ENCODE results near the gene AP3B1. TPM values are rescaled to one million over a fixed set of nuclear protein-coding genes. Genes with fewer than 3 reads are reported as not detected.

The AP3B1 gene
- total and polyA plus RNA-seq, 2 donors (not counting 1 experiment from before 2014, with no cell fraction given), result 50.5 to 66.9 TPM

GRCh38 chr5:78046006-78046405 is 248.5 kb downstream of the AP3B1 start:
- no peak overlapping the region for H3K9ac ChIP-seq (ENCODE audit: insufficient read depth, low read length)
- H2AFZ ChIP-seq (ENCODE audit: low read length), result no peak overlapping the region
- DNase-seq (ENCODE audit: low read depth in 2 of 2), result no peak
- no peaks in the 10 kb centered on the region for H3K36me3 ChIP-seq (ENCODE audit: control insufficient read depth, insufficient read depth, low read length)
- H3K4me2 ChIP-seq (ENCODE audit: extremely low read depth, insufficient read depth, low read length), result no peak overlapping the region
- H3K27me3 ChIP-seq (ENCODE audit: control insufficient read depth, insufficient read depth, low read length), result no peaks in the 10 kb centered on the region
- H3K79me2 ChIP-seq (ENCODE audit: control insufficient read depth, insufficient read depth, low read length), result no peaks in the 10 kb centered on the region
- TF ChIP-seq CTCF (conservative IDR thresholded peaks at IDR 0.05 in 1 of 2, IDR thresholded peaks at IDR 0.05 in 1 of 2; ENCODE audit: low read depth in 1 of 2, low read length in 2 of 2) (no peak), EZH2 (IDR thresholded peaks at IDR 0.05; ENCODE audit: low read length, missing control alignments) (no peak)
- H4K20me1 ChIP-seq (ENCODE audit: control insufficient read depth, extremely low read depth, insufficient read depth, low read length), result no peaks in the 10 kb centered on the region
- H3K4me1 ChIP-seq (ENCODE audit: control insufficient read depth, extremely low read depth, insufficient read depth, low read length), result no peaks in the 10 kb centered on the region
- H3K27ac ChIP-seq (ENCODE audit: insufficient read depth, low read length), result no peak overlapping the region
- H3K9me3 ChIP-seq (ENCODE audit: control insufficient read depth, insufficient read depth, low read depth, low read length), result no peaks in the 10 kb centered on the region
- H3K4me3 ChIP-seq (replicated peaks in 1 of 4; ENCODE audit: control extremely low read depth in 1 of 4, insufficient read depth in 1 of 4, low read depth in 3 of 4, low read length in 4 of 4), result no peak overlapping the region

- Histone ChIP-seq H3K27me3 (ENCODE audit: control insufficient read depth, insufficient read depth, low read length) (no peaks in the 10 kb centered on the region), H3K79me2 (ENCODE audit: control insufficient read depth, insufficient read depth, low read length) (no peaks in the 10 kb centered on the region), H3K4me1 (ENCODE audit: control insufficient read depth, extremely low read depth, insufficient read depth, low read length) (no peaks in the 10 kb centered on the region), H3K9ac (ENCODE audit: insufficient read depth, low read length) (no peak overlapping the region), H3K9me3 (ENCODE audit: control insufficient read depth, insufficient read depth, low read depth, low read length) (no peaks in the 10 kb centered on the region), H4K20me1 (ENCODE audit: control insufficient read depth, extremely low read depth, insufficient read depth, low read length) (no peaks in the 10 kb centered on the region), H3K4me3 (replicated peaks in 1 of 4; ENCODE audit: control extremely low read depth in 1 of 4, insufficient read depth in 1 of 4, low read depth in 3 of 4, low read length in 4 of 4) (no peak overlapping the region), H3K36me3 (ENCODE audit: control insufficient read depth, insufficient read depth, low read length) (peaks cover 2% of the 10 kb centered on the region), H3K4me2 (ENCODE audit: extremely low read depth, insufficient read depth, low read length) (no peak overlapping the region), H2AFZ (ENCODE audit: low read length) (no peak overlapping the region), H3K27ac (ENCODE audit: insufficient read depth, low read length) (no peak overlapping the region)
- TF ChIP-seq EZH2 (IDR thresholded peaks at IDR 0.05; ENCODE audit: low read length, missing control alignments) (no peak), CTCF (conservative IDR thresholded peaks at IDR 0.05 in 1 of 2, IDR thresholded peaks at IDR 0.05 in 1 of 2; ENCODE audit: low read depth in 1 of 2, low read length in 2 of 2) (no peak)
- no peak for DNase-seq (ENCODE audit: low read depth in 2 of 2)
These were observed 252.7 kb downstream of the AP3B1 start for GRCh38 chr5:78041805-78042204.

GRCh38 chr5:78025540-78025939 is 269.0 kb downstream of the AP3B1 start:
- Histone ChIP-seq H3K9ac (ENCODE audit: insufficient read depth, low read length) (no peak overlapping the region), H3K4me2 (ENCODE audit: extremely low read depth, insufficient read depth, low read length) (no peak overlapping the region), H3K36me3 (ENCODE audit: control insufficient read depth, insufficient read depth, low read length) (no peaks in the 10 kb centered on the region), H3K27ac (ENCODE audit: insufficient read depth, low read length) (no peak overlapping the region), H3K4me1 (ENCODE audit: control insufficient read depth, extremely low read depth, insufficient read depth, low read length) (no peaks in the 10 kb centered on the region), H3K4me3 (replicated peaks in 1 of 4; ENCODE audit: control extremely low read depth in 1 of 4, insufficient read depth in 1 of 4, low read depth in 3 of 4, low read length in 4 of 4) (no peak overlapping the region), H2AFZ (ENCODE audit: low read length) (no peak overlapping the region), H3K79me2 (ENCODE audit: control insufficient read depth, insufficient read depth, low read length) (no peaks in the 10 kb centered on the region), H4K20me1 (ENCODE audit: control insufficient read depth, extremely low read depth, insufficient read depth, low read length) (no peaks in the 10 kb centered on the region), H3K27me3 (ENCODE audit: control insufficient read depth, insufficient read depth, low read length) (no peaks in the 10 kb centered on the region), H3K9me3 (ENCODE audit: control insufficient read depth, insufficient read depth, low read depth, low read length) (no peaks in the 10 kb centered on the region)
- no peak for TF ChIP-seq CTCF (conservative IDR thresholded peaks at IDR 0.05 in 1 of 2, IDR thresholded peaks at IDR 0.05 in 1 of 2; ENCODE audit: low read depth in 1 of 2, low read length in 2 of 2)
- TF ChIP-seq EZH2 (IDR thresholded peaks at IDR 0.05; ENCODE audit: low read length, missing control alignments), result no peak
- no peak for DNase-seq (ENCODE audit: low read depth in 2 of 2)

Measured in fibroblast of lung (primary cell).